Fibroblast of lung (primary cell): ENCODE measurements around the gene CELF2.

Experiments used
- EZH2 ChIP-seq: IDR thresholded peaks from 2 replicates; pipeline ENCODE4 v1.5.1; 2012; ENCODE audit warnings: low read length, control low read depth, mild to moderate bottlenecking; ENCODE audit errors: missing control alignments
- TF ChIP-seq, protein P1 (sequence below), 2 donors: IDR thresholded peaks in 1 of 2; conservative IDR thresholded peaks in 1 of 2; 1 replicate in 1 of 2; 2 replicates in 1 of 2; pipeline ENCODE4 v1.5.1; 2011 to 2012; ENCODE audit warnings: low read length in 2 of 2, control low read depth in 1 of 2, inconsistent platforms in 1 of 2, low read depth in 1 of 2, mild to moderate bottlenecking in 1 of 2

DNA sequence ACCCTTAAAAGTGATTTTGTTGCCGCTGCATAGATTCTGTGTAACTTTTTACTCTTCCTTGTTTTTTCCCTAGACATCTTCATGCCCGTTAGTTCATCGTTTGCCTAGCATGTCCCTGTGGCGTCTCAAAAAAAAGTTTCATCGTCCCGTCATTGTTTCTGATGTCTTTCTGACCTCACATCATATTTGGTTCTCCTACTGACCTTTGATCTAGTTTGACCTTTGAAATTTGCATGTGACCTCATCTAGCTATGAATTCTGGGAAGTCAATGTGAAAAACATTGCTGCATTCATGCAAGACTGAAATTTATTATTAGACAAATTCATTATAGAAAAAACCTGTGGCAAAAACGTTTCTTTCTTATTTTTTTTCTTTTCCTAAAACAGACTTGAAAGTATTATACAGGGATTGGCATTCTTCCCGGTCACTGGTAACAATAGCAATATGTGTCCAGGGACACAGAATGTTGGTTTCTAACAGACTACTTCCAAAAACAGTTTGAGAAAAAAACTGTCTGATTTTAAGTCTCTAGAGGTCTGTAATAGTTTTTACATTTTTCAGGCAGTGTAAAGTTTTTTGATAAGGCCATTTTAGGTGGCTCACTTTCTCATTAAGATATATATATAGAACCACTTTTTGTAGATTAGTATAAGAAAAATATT is 312.8 kb downstream of the CELF2 start:
- TF ChIP-seq, protein P1, sequence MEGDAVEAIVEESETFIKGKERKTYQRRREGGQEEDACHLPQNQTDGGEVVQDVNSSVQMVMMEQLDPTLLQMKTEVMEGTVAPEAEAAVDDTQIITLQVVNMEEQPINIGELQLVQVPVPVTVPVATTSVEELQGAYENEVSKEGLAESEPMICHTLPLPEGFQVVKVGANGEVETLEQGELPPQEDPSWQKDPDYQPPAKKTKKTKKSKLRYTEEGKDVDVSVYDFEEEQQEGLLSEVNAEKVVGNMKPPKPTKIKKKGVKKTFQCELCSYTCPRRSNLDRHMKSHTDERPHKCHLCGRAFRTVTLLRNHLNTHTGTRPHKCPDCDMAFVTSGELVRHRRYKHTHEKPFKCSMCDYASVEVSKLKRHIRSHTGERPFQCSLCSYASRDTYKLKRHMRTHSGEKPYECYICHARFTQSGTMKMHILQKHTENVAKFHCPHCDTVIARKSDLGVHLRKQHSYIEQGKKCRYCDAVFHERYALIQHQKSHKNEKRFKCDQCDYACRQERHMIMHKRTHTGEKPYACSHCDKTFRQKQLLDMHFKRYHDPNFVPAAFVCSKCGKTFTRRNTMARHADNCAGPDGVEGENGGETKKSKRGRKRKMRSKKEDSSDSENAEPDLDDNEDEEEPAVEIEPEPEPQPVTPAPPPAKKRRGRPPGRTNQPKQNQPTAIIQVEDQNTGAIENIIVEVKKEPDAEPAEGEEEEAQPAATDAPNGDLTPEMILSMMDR (conservative IDR thresholded peaks at IDR 0.05 in 1 of 2, IDR thresholded peaks at IDR 0.05 in 1 of 2; ENCODE audit: low read depth in 1 of 2, low read length in 2 of 2): no peak
- no peak for TF ChIP-seq EZH2
